ENCODE results near the gene ACAT2. TPM values are rescaled to one million over a fixed set of nuclear protein-coding genes. Genes with fewer than 3 reads are reported as not detected.

Gene ACAT2
- polyA plus RNA-seq, 3 donors: 3.6 to 24.4 (median 19.5) TPM

DNA sequence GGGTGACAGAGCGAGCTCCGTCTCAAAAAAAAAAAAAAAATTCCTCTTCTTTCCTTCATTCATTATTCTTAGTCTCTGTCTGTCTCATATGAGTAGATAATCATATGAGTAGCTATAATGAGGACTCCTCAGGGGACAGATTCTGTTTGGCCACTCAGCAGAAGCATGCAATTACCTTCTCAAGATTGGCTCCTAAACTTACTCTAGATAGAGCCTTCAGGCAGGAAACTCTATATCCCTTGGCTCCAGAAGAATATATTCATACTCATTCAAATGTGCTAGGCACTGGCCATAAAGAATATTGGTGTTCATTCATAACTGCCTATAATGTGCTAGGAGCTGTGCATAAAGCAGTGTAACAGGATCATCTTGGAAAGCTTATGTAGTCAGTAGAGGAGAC lies 2.2 kb upstream of the ACAT2 start:
- no peak overlapping the region for H3K27ac ChIP-seq (ENCODE audit: low read depth in 1 of 2, low read length in 2 of 2)
- intact Hi-C loops (cut with micrococcal nuclease): loop anchor here (5.0 kb wide), 1 partner anchor 32 kb away; the partner anchor contains the start of gene WTAP (in 2 of the 2)
- H3K9me3 Mint-ChIP-seq: no peaks in the 10 kb centered on the region
- no peak overlapping the region for H3K9ac ChIP-seq (ENCODE audit: insufficient read depth, low read length, poor library complexity, severe bottlenecking)
- H3K4me1 Mint-ChIP-seq: peaks cover 26% of the 10 kb centered on the region
- H3K4me1 ChIP-seq (ENCODE audit: control insufficient read depth in 1 of 2, insufficient read depth in 2 of 2, low read length in 2 of 2): peaks cover 20 to 29% of the 10 kb centered on the region in 2 donors
- H3K4me2 ChIP-seq (replicated peaks; ENCODE audit: extremely low read depth, low read length, poor library complexity, severe bottlenecking): no peak overlapping the region
- peaks cover 38 to 48% of the 10 kb centered on the region in 2 donors for H3K36me3 Mint-ChIP-seq
- peaks cover 39 to 45% of the 10 kb centered on the region in 2 donors for H3K36me3 ChIP-seq (replicated peaks in 1 of 2; ENCODE audit: control insufficient read depth in 1 of 2, insufficient read depth in 2 of 2, low read length in 2 of 2)
- peaks cover 24% of the 10 kb centered on the region for H4K20me1 ChIP-seq (ENCODE audit: insufficient read depth, low read length)
- H3K27me3 Mint-ChIP-seq (ENCODE audit: low read depth in 3 of 3): no peaks in the 10 kb centered on the region
- H2AFZ ChIP-seq (ENCODE audit: insufficient read depth, low read depth, low read length, poor library complexity, severe bottlenecking): no peak overlapping the region
- no peaks in the 10 kb centered on the region for H3K27me3 ChIP-seq (ENCODE audit: control insufficient read depth in 2 of 2, insufficient read depth in 2 of 2, low read length in 2 of 2)
- H3K27ac Mint-ChIP-seq: peak overlapping the region in 2 of 7 donors; percentile 23 to 56
- peaks cover 11% of the 10 kb centered on the region for H3K79me2 ChIP-seq (ENCODE audit: insufficient read depth, low read length)
- TF ChIP-seq CTCF (IDR thresholded peaks at IDR 0.05): no peak
- no peaks in the 10 kb centered on the region for H3K9me3 ChIP-seq (replicated peaks in 1 of 2; ENCODE audit: control insufficient read depth in 1 of 2, insufficient read depth in 1 of 2, low read length in 2 of 2)
- no peak overlapping the region for H3K4me3 Mint-ChIP-seq
- no peak for DNase-seq
- no CpG with 5 or more reads among the region's 2 CpGs for WGBS (ENCODE audit: insufficient coverage)
- H3K4me3 ChIP-seq (replicated peaks in 1 of 3; ENCODE audit: low read depth in 2 of 3, low read length in 3 of 3): no peak overlapping the region

- Histone ChIP-seq H3K27me3 (ENCODE audit: control insufficient read depth in 2 of 2, insufficient read depth in 2 of 2, low read length in 2 of 2) (no peaks in the 10 kb centered on the region), H3K9me3 (replicated peaks in 1 of 2; ENCODE audit: control insufficient read depth in 1 of 2, insufficient read depth in 1 of 2, low read length in 2 of 2) (no peaks in the 10 kb centered on the region), H4K20me1 (ENCODE audit: insufficient read depth, low read length) (peaks cover 16% of the 10 kb centered on the region), H3K4me2 (replicated peaks; ENCODE audit: extremely low read depth, low read length, poor library complexity, severe bottlenecking) (peak overlapping the region; percentile 90), H3K79me2 (ENCODE audit: insufficient read depth, low read length) (peaks cover 6% of the 10 kb centered on the region), H3K4me1 (ENCODE audit: control insufficient read depth in 1 of 2, insufficient read depth in 2 of 2, low read length in 2 of 2) (peaks cover 20 to 29% of the 10 kb centered on the region in 2 donors), H3K27ac (ENCODE audit: low read depth in 1 of 2, low read length in 2 of 2) (peak overlapping the region in 1 of 2 donors; percentile 95), H2AFZ (ENCODE audit: insufficient read depth, low read depth, low read length, poor library complexity, severe bottlenecking) (peak overlapping the region; percentile 99), H3K4me3 (replicated peaks in 1 of 3; ENCODE audit: low read depth in 2 of 3, low read length in 3 of 3) (peak overlapping the region in 1 of 3 experiments; percentile 90), H3K36me3 (replicated peaks in 1 of 2; ENCODE audit: control insufficient read depth in 1 of 2, insufficient read depth in 2 of 2, low read length in 2 of 2) (peaks cover 29 to 40% of the 10 kb centered on the region in 2 donors), H3K9ac (ENCODE audit: insufficient read depth, low read length, poor library complexity, severe bottlenecking) (peak overlapping the region; percentile 85)
- Mint-ChIP-seq H3K4me3 (peak overlapping the region; percentile 92 to 96), H3K36me3 (peaks cover 31 to 44% of the 10 kb centered on the region in 2 donors), H3K9me3 (no peaks in the 10 kb centered on the region), H3K27ac (peak overlapping the region; percentile 76 to 98 (median 97)), H3K4me1 (peaks cover 26% of the 10 kb centered on the region), H3K27me3 (ENCODE audit: low read depth in 3 of 3) (no peaks in the 10 kb centered on the region)
- peak in 2 of 3 donors; percentile 11 to 29 for DNase-seq
- 55% methylated on average over 3 of the region's 3 CpGs for WGBS (ENCODE audit: insufficient coverage)
- no peak for TF ChIP-seq CTCF (IDR thresholded peaks at IDR 0.05)
- intact Hi-C loops (cut with micrococcal nuclease): loop anchor here (5.0 kb wide), 1 partner anchor 33 kb away; the partner anchor contains the start of gene WTAP (in 2 of the 2)
Observed at GRCh38 chr6:159760602-159761057, 1.2 kb upstream of the ACAT2 start.
